ENCODE measurements around the gene ZNF853.
A peak's percentile ranks its signal among the peaks of the same experiment; 100 is the strongest.
"Not testable (repeated sequence)": the region's sequence is repeated elsewhere in the genome, so short reads cannot be mapped to it uniquely, and the experiment has no call there.

Gene ZNF853

DNA sequence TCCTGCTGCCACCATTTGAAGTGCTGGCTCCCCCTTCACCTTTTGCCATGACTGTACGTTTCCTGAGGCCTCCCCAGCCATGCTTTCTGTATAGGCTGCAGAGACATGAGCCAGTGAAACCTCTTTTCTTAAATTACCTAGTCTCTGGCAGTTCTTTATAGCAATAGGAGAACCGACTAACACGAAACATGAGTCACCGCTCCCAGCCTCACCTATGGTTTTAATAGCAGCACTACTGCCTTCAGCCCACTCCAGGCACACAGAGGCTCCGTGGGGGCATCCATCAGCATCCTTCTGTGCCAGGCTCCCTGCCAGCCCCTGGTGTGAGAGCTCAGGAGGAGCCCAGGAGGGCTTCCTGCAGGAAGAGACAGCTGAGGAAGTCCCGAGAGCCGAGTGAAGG lies 16.2 kb downstream of the ZNF853 start:
- no peak for DNase-seq (ENCODE audit: low spot score)
- TF ChIP-seq, protein P1, sequence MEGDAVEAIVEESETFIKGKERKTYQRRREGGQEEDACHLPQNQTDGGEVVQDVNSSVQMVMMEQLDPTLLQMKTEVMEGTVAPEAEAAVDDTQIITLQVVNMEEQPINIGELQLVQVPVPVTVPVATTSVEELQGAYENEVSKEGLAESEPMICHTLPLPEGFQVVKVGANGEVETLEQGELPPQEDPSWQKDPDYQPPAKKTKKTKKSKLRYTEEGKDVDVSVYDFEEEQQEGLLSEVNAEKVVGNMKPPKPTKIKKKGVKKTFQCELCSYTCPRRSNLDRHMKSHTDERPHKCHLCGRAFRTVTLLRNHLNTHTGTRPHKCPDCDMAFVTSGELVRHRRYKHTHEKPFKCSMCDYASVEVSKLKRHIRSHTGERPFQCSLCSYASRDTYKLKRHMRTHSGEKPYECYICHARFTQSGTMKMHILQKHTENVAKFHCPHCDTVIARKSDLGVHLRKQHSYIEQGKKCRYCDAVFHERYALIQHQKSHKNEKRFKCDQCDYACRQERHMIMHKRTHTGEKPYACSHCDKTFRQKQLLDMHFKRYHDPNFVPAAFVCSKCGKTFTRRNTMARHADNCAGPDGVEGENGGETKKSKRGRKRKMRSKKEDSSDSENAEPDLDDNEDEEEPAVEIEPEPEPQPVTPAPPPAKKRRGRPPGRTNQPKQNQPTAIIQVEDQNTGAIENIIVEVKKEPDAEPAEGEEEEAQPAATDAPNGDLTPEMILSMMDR (IDR thresholded peaks at IDR 0.05; ENCODE audit: extremely low read depth, missing control alignments): no peak

DNA sequence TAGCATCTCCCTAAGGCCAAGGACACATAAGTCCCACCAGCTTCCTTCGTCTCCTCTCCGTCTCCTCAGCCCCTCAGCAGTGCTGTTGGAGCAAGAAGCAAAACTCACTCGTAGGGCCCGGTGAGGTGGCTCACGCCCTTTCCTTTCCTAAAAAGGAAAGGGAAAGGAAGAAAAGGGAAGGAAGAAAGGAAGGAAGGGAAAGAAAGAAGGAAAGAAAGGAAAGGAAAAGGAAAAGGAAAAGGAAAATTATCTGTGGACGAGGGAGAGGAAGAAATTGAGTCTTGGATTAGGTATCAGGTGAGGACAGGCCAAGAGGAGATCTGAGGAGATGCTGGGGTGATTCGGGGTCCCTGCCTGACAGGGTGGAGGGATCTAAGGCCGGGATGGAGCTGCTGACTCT lies 18.6 kb downstream of the ZNF853 start:
- no peak for DNase-seq (ENCODE audit: low spot score)
- TF ChIP-seq, protein P1 (IDR thresholded peaks at IDR 0.05; ENCODE audit: extremely low read depth, missing control alignments): no peak

DNA sequence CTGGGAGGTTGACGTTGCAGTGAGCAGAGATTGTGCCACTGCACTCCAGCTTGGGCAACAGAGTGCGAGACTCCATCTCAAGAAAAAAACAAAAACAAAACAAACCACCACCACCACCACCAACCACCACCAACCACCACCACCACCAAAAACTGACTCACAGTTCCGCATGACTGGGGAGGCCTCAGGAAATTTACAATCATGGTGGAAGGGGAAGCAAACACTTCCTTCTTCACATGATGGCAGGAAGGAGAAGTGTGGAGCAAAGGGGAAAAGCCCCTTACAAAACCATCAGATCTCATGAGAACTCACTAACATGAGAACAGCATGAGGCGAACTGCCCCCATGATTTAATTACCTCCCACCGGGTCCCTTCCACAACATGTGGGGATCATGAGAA lies 19.6 kb downstream of the ZNF853 start:
- not testable (repeated sequence) for DNase-seq (ENCODE audit: low spot score)

DNA sequence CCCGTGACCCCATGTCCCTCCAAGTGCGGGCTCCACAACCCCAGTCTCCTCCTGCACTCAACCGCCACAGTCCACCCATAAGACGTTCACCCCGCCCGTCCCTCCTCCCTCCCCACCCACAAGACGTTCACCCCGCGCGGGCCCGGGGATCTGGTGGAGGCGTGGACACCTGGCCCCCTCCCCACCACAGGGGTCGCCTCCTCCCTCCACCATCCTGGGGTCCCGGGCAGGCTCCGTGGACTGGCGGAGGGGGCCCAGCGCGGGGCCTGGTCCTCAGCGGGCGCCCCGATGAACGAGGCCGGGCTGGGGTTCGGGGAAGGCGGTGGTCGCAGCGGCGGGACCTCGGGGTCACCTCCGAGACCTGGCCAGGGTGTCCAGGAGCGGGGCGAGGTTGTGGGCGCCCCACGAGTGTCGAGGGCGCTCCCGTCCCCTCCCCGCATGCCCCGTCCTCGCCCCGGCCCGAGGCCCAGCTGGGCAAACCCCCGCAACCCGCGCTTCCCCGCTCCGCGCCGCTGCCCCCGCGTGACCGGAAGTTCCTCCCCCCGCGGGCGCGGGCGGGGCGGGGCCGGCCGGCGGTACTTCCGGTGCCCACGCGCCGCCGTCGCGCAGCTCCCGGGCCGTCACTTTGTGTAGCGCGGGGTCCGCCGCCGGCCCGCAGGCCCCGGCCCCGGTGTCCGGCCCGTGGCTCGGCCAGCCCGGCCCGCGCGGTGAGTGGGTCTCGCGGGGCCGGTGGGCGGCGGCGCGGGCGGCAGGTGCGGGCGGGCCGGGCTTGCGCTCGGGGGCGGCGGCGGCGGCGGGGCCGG lies 21.5 kb downstream of the ZNF853 start, which contains the start of gene ZNF316:
TSS of gene ZNF316 (plus strand) at position 578 of the 803 bp plus-strand sequence. CDS start 5,092 bp downstream, outside the sequence.
- DNase-seq (ENCODE audit: low spot score): peak; percentile 99
- TF ChIP-seq, protein P1 (IDR thresholded peaks at IDR 0.05; ENCODE audit: extremely low read depth, missing control alignments): no peak

DNA sequence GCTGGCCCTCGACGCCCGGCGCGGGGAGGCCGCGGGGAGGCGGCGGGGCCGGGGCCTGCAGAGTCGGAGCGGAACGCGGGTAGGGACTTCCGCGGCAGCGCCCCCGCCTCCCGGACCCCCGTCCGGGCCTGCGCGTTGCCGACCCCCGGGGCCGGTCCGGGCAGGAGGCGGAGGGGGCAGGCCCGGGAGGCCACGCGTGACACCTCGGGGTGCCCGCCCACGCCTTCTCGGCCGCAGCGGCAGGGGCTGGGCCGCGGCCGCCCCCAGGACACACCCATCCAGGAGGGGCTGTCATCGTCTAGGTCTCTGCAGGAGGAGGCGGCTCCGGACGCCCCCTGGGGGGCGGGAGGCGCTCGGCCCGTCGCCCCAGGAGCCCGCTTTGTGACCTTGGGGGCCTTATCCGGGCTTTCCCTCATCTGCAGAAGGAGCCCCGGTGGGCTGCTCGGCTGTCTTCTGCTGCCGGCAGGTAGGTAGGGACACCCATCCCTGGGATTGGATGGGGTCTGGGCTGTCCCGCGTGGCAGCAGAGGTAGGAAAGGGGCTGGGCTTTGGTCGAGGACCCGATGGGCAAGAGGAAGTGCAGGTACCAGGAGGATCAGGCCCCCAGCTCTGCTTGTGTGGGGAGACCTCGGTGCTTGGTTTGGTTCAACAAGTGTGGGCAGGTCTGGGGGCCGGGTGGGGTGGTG lies 22.3 kb downstream of the ZNF853 start:
- TF ChIP-seq, protein P1 (IDR thresholded peaks at IDR 0.05; ENCODE audit: extremely low read depth, missing control alignments): no peak
- peak; percentile 97 for DNase-seq (ENCODE audit: low spot score)

DNA sequence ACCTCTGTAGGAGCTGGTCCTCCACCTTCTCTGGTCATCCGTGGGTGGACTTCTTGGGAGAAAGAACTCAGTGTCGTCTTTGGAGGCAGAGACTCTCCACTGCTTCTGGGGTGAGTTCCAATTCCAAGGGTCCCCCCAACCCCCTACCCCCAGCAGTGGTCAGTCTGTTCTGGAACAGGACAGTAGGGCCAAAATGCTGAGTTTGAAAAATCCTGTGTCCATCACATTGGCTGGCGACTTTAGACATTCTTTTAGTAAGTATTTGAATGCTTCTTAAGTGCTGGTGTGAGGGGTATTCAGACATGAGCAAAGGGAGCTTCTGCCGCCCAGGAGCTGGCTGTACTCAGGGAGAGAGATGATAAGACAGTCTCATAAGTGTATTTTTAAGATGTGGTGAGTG lies 23.6 kb downstream of the ZNF853 start:
- TF ChIP-seq, protein P1 (IDR thresholded peaks at IDR 0.05; ENCODE audit: extremely low read depth, missing control alignments): no peak
- DNase-seq (ENCODE audit: low spot score): no peak

DNA sequence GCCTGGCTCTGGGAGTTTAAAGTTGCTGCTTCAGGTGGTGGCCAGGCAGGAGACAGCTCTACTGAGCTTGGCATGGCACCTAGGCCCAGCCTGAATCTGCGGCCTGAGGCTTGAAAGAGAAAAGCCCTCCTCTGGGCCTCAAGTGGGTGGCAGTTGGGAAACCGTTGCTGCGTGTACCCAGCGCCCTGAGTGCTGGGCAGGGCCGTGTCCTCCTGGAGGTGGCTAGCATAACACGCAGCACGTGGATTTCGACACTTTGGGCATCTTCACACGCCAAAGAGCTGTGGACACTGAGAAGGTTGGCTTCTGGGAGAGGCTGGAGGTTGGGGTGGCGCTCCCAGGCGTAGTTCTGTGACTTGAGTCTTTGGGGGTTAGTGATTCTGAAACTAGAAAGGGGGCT lies 24.2 kb downstream of the ZNF853 start:
- no peak for DNase-seq (ENCODE audit: low spot score)
- TF ChIP-seq, protein P1 (IDR thresholded peaks at IDR 0.05; ENCODE audit: extremely low read depth, missing control alignments): no peak
